Esophagus muscularis mucosa (tissue), 4 donors: ENCODE results near the gene NFYA. TPM values are rescaled to one million over a fixed set of nuclear protein-coding genes. Genes with fewer than 3 reads are reported as not detected.

Experiments used
- DNase-seq: peaks from one replicate; pipeline ENCODE4 v3.0.0-alpha.2; 2017; ENCODE audit errors: extremely low spot score
- H3K27ac ChIP-seq, 4 donors: fragments of 200-600 bp; sonication (generic); replicated peaks in 1 of 4; 1 replicate in 3 of 4; 2 replicates in 1 of 4; pipeline ENCODE4 v1.5.1; 2016 to 2019; ENCODE audit warnings: mild to moderate bottlenecking in 1 of 4
- H3K27me3 ChIP-seq, 4 donors: fragments of 200-600 bp; sonication (generic); one replicate each; pipeline versions ENCODE4 v1.5.1 to v1.6.0; 2016 to 2019
- H3K36me3 ChIP-seq, 4 donors: fragments of 200-600 bp; sonication (generic); one replicate each; pipeline ENCODE4 v1.5.1; 2016 to 2019
- H3K4me1 ChIP-seq, 4 donors: fragments of 200-600 bp; sonication (generic); one replicate each; pipeline ENCODE4 v1.5.1; 2016 to 2019
- H3K4me3 ChIP-seq, 4 donors: fragments of 200-600 bp; sonication (generic); 1 replicate in 2 of 4; 2 replicates in 2 of 4; pipeline ENCODE4 v1.5.1; 2016 to 2019; ENCODE audit warnings: mild to moderate bottlenecking in 4 of 4, moderate library complexity in 1 of 4
- H3K9me3 ChIP-seq, 4 donors: fragments of 200-600 bp; sonication (generic); 1 replicate in 3 of 4; 2 replicates in 1 of 4; pipeline ENCODE4 v1.5.1; 2016 to 2019
- CTCF ChIP-seq, 3 experiments: fragments of 200-600 bp in 2 of 3; fragments of 450-650 bp in 1 of 3; sonication (generic) in 2 of 3; IDR thresholded peaks; one replicate each; pipeline ENCODE4 v1.5.1; 2017 to 2019; ENCODE audit warnings: antibody characterized with exemption in 3 of 3, mild to moderate bottlenecking in 2 of 3, moderate library complexity in 1 of 3
- EP300 ChIP-seq: sonication (generic); formaldehyde crosslinking; IDR thresholded peaks from one replicate; pipeline ENCODE4 v1.6.1; 2017; ENCODE audit warnings: antibody characterized with exemption
- POLR2A ChIP-seq: fragments of 450-650 bp; IDR thresholded peaks from one replicate; pipeline ENCODE4 v1.6.1; 2017; ENCODE audit warnings: antibody characterized with exemption, moderate library complexity, mild to moderate bottlenecking, low read depth
- POLR2AphosphoS5 ChIP-seq, 2 donors: sonication (generic); formaldehyde crosslinking; IDR thresholded peaks; one replicate each; pipeline ENCODE4 v1.6.1; 2017; ENCODE audit warnings: antibody characterized with exemption in 2 of 2
- WGBS: methylation state at CpG from one replicate; pipeline ENCODE4 v1.1.5; 2018; 5-methylcytosine and 5-hydroxymethylcytosine counted together
- intact Hi-C: fragments of 100-400 bp; cut with DNase I; formaldehyde crosslinking; loops from one replicate; pipeline ENCODE4 v1.15.1; 2023
- total RNA-seq, 4 donors: library from RNA; depleted of rRNA; stranded (reverse); fragments of >200 nt; gene quantifications; one replicate each; pipeline versions ENCODE4 v1.1.0 to v1.2.1, GENCODE V29; 2016

NFYA gene
- total RNA-seq, 4 donors from 2014 or later = 9.1 to 11.4 (median 10.5) TPM

- Histone ChIP-seq H3K4me1 (peaks cover 12 to 23% (median 19%) of the 10 kb centered on the region in 4 donors), H3K9me3 (no peaks in the 10 kb centered on the region), H3K4me3 (peak overlapping the region; percentile 59 to 62 (median 60)), H3K27ac (peak overlapping the region; percentile 46 to 79 (median 71)), H3K27me3 (no peaks in the 10 kb centered on the region), H3K36me3 (no peaks in the 10 kb centered on the region)
- intact Hi-C loops = loop anchor here (5.0 to 10.0 kb wide), 3 partner anchors 39 to 1683 kb away; no protein-coding TSS in a partner anchor
- 17% methylated on average over 14 of the region's 45 CpGs for WGBS
- peak; percentile 94 for DNase-seq
- peak; percentile 97 to 100 (median 99) for TF ChIP-seq CTCF (IDR thresholded peaks at IDR 0.05)
- TF ChIP-seq POLR2A = no peak
- no peak for TF ChIP-seq EP300
- TF ChIP-seq POLR2AphosphoS5 (IDR thresholded peaks at IDR 0.05) = peak in 1 of 2 donors; percentile 69
Observed at GRCh38 chr6:41027799-41028560, 44.8 kb upstream of the NFYA start.

- Histone ChIP-seq H3K4me3 (peak overlapping the region; percentile 59 to 62 (median 60)), H3K27ac (peak overlapping the region; percentile 46 to 79 (median 71)), H3K27me3 (no peaks in the 10 kb centered on the region), H3K9me3 (no peaks in the 10 kb centered on the region), H3K36me3 (no peaks in the 10 kb centered on the region), H3K4me1 (peaks cover 12 to 23% (median 19%) of the 10 kb centered on the region in 4 donors)
- no peak for DNase-seq
- TF ChIP-seq CTCF (IDR thresholded peaks at IDR 0.05) (no peak), POLR2AphosphoS5 (IDR thresholded peaks at IDR 0.05) (no peak), POLR2A (no peak)
- WGBS = 58% methylated on average over 9 of the region's 13 CpGs
- intact Hi-C loops = loop anchor here (5.0 to 10.0 kb wide), 3 partner anchors 39 to 1684 kb away; no protein-coding TSS in a partner anchor
Observed at GRCh38 chr6:41028561-41029412, 44.0 kb upstream of the NFYA start.

GRCh38 chr6:41032830-41033229 lies 39.9 kb upstream of the NFYA start:
- no peak for TF ChIP-seq POLR2AphosphoS5 (IDR thresholded peaks at IDR 0.05)
- no peak for TF ChIP-seq POLR2A
- TF ChIP-seq CTCF (IDR thresholded peaks at IDR 0.05) = no peak
- no peak for TF ChIP-seq EP300
- no peak for DNase-seq
- Histone ChIP-seq H3K27ac (no peak overlapping the region), H3K9me3 (no peaks in the 10 kb centered on the region), H3K4me1 (peaks cover 5 to 13% (median 11%) of the 10 kb centered on the region in 4 donors), H3K27me3 (no peaks in the 10 kb centered on the region), H3K36me3 (no peaks in the 10 kb centered on the region), H3K4me3 (no peak overlapping the region)
- WGBS = 90% methylated on average over 15 of the region's 15 CpGs
- intact Hi-C loops = no loop called here

GRCh38 chr6:41033776-41034175 lies 39.0 kb upstream of the NFYA start:
- H3K4me1 ChIP-seq = peaks cover 0 to 4% (median 2%) of the 10 kb centered on the region in 4 donors
- H3K27ac ChIP-seq = no peak overlapping the region
- intact Hi-C loops = no loop called here
- H3K9me3 ChIP-seq = no peaks in the 10 kb centered on the region
- no peak overlapping the region for H3K4me3 ChIP-seq
- WGBS = 94% methylated on average over 11 of the region's 13 CpGs
- DNase-seq = no peak
- H3K27me3 ChIP-seq = no peaks in the 10 kb centered on the region
- H3K36me3 ChIP-seq = no peaks in the 10 kb centered on the region
- no peak for TF ChIP-seq EP300
- no peak for TF ChIP-seq POLR2AphosphoS5 (IDR thresholded peaks at IDR 0.05)
- no peak for TF ChIP-seq CTCF (IDR thresholded peaks at IDR 0.05)
- no peak for TF ChIP-seq POLR2A
